ENCODE results near the gene JUND.

JUND gene

DNA sequence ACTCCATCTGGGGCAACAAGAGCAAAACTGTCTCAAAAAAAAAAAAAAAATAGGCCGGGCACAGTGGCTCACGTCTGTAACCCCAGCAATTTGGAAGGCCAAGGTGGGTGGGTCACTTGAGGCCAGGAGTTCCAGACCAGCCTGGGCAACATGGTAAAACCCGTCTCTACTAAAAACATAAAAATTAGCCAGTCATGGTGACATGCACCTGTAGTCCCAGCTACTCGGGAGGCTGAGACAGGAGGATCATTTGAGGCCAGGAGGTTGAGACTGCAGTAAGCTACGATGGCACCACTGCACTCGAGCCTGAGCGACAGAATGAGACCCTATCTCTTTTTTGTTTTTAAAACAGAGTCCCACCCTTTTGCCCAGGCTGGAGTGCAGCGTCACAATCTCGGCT is 11.1 kb downstream of the JUND start:
- Mint-ChIP-seq H3K9me3 (no peaks in the 10 kb centered on the region), H3K4me3 (no peak overlapping the region), H3K4me1 (peaks cover 17% of the 10 kb centered on the region), H3K27me3 (no peaks in the 10 kb centered on the region), H3K27ac (no peak overlapping the region), H3K36me3 (peaks cover 33% of the 10 kb centered on the region)
- ATAC-seq: no peak

DNA sequence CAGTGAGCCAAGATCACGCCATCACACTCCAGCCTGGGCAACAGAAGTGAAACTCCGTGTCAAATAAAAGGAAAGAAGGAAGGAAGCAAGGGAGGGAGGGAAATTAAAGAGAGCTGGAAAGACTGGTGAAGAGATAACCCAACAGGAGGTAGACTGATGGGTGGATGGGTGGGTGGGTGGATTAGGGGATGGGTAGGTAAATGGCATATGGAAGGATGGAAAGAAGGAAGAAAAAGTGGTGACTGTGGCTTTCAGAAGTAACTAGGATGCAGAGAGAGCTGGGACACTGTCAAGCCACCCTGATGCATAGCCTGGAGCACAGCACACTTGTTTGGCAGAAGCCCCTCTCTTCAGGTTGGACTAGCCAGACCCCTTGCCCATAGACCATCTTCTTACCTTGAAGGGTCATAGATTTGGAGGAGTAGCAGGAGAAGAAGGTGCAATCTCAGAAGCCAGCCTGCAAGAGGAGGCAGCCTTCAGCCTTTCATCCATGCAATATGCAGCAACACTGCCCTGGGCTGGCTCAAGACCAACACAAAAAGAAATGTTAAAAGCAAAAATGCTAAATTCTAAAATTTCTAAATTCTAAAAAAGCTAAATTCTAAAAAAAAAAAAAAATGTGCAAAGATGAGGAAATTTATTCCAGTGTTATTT is 12.2 kb downstream of the JUND start:
- ATAC-seq: no peak
- Mint-ChIP-seq H3K4me3 (no peak overlapping the region), H3K36me3 (peaks cover 43% of the 10 kb centered on the region), H3K27ac (no peak overlapping the region), H3K4me1 (peaks cover 17% of the 10 kb centered on the region), H3K27me3 (no peaks in the 10 kb centered on the region), H3K9me3 (no peaks in the 10 kb centered on the region)

DNA sequence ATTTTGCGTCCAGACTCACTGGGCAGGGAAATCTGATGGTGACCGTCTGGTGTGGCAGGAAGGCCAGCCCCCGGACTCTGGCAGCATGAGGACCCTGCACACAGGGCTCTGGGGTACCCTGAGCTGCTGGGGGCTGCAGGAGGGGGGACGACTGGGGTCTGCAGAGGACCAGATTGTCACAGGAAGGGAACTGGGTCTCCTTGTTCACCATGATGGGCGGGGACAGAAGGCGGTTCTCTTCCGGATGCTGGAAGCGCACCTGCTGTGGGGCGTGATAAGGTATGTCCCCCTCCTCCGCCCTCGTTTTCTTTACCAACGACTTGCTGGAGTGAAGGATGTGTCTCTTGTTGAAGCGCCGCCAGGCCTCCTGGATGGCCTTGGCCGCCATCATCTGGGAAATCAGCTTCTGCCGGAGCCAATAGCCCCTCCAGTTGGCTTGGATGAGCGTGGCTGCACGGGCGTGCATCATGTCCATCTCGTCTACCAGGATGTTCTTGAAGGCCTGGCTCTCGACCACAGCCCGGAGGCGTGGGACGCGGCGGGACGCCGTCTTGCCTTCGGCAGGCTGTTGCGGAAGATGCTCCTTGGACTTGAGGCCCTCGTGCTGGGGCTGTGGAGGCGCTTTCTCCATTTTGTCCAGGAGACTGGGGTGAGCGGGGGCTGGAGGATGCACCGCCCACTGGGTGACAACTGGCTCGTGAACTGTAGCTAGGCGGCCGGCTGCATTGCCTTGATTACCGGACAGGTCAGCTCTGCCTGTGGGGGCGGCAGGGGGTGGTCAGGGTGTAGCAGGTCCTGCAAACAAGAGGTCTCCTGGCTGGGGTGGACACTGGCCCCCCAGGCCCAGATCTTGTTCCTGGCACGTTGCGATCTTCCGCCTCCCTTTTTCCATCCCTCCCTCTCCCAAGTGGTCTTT is 14.4 kb downstream of the JUND start:
- H3K27me3 Mint-ChIP-seq: no peaks in the 10 kb centered on the region
- H3K9me3 Mint-ChIP-seq: no peaks in the 10 kb centered on the region
- no peak overlapping the region for H3K27ac Mint-ChIP-seq
- no peak for ATAC-seq
- H3K4me3 Mint-ChIP-seq: no peak overlapping the region
- H3K36me3 Mint-ChIP-seq: peaks cover 43% of the 10 kb centered on the region
- H3K4me1 Mint-ChIP-seq: peaks cover 10% of the 10 kb centered on the region

DNA sequence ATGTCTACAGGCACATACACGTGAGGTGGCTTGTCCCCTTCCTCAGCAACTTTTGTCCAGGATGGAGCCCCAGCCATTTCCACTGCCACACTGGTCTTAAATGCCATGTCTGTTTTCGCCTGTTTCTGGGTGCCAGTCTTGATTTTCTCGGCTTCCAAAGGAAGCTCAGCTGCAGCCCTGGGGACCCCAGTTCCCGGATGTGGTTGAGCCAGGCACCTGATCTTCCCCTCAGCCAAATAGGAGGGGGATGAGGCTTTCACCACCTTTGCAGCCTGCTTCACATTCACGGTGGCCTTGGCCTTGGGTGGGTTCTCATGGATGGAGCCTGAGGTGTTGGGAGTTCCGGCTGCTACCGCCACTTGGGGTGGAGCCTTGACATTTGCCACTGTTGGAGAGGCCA is 15.8 kb downstream of the JUND start:
- Mint-ChIP-seq H3K36me3 (peaks cover 43% of the 10 kb centered on the region), H3K27me3 (no peaks in the 10 kb centered on the region), H3K4me1 (peaks cover 9% of the 10 kb centered on the region), H3K27ac (no peak overlapping the region), H3K9me3 (no peaks in the 10 kb centered on the region), H3K4me3 (no peak overlapping the region)
- ATAC-seq: no peak

DNA sequence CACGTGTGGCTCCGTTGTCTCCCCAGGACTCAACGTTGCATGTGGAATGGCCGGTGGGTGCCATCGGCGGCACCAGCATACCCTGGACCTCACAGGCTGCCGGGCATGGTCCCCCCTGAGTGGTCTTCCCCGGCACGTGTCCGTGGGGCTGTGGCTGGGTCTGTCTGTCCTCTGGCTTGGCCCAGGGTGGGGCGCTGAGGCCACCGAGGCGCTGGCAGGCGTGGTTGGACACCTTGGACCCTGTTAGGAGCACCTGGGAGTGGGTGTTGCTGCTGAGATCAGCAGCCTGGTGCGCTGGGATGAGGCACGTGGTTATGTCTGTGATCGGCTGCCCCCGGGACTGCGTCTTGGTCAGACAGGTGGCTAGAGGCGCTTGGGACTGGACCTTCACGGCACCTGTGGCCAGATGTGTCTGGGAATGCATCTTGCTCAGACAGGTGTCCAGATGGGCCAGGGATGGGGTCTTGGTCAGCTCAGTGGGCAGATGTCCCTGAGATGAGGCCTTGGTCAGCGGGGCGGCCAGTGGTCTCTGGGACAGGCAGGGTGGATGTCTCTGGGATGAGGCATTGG is 16.4 kb downstream of the JUND start:
- Mint-ChIP-seq H3K27me3 (no peaks in the 10 kb centered on the region), H3K36me3 (peaks cover 43% of the 10 kb centered on the region), H3K4me1 (peaks cover 9% of the 10 kb centered on the region), H3K4me3 (no peak overlapping the region), H3K9me3 (no peaks in the 10 kb centered on the region), H3K27ac (no peak overlapping the region)
- no peak for ATAC-seq

DNA sequence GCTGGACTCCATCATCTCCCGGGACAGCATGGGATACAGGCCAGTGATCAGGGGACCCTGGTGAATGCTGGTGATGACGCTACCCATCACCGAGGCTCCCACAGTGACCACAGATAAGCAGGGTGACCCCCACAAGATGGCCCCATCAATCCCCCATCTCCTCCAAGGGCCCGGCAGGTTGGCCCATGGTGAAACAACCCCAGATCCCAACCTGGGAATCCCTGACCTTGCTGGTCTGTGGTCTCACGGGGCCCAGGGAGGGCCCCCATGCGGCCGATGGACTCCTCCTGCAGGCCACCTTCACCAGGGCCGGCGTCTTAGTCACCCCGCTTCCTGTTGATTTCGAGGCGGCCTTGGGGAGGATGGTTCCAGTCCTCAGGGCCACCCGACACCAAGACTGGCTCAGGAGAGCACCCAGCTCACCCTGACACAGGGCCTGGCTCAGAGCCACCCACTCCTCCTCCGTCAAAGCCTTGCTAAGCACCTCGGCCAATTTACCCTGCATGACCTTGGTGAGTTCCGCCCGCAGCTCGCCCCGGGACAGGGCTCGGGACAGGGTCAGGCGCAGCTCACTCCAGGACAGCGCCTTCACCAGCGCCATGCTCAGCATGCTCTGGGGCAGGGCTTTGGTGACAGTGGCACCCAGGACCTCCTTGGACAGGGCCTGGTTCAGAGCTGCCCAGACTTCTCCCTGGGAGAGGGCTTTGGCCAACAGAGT is 17.1 kb downstream of the JUND start:
- Mint-ChIP-seq H3K4me3 (no peak overlapping the region), H3K27me3 (no peaks in the 10 kb centered on the region), H3K27ac (no peak overlapping the region), H3K4me1 (peaks cover 9% of the 10 kb centered on the region), H3K9me3 (no peaks in the 10 kb centered on the region), H3K36me3 (peaks cover 41% of the 10 kb centered on the region)
- ATAC-seq: no peak

DNA sequence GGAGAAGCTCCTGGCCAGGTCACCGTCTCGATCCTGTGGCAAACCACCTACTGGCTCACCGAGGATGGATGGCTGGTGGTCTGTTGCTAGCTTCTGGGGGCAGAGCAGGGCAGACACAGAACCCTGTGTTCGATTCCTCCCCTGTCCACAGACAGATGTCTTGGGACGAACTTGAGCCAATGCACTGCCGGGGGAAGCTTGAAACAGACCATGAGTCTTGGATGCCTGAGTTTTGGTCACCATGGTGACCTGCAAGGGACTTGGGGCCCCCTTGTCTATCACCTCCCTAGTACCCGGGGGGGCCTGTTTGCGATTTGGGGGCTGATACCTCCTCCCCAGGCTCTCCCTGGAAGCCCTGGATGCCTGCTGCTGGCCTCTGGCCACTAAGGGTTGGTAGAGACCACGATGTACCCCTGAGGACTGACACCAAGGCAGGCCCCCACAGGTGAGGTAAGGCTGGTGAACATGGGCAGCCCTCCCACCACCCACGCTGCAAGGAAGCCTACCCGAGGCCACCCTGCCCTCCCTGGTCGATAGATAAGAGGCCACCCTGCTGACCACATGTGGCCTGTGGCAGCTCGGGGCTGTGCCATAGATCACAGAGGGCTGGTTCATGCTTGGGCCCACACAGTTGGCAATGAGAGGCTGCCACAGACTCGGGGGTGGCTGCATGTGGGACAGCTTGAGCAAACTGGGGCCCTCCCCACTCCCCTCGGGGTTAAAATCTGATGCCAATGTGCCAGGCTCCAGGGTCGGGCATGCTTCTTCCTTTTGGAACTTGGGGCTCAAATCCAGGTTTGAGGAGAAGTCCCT is 17.9 kb downstream of the JUND start:
- H3K36me3 Mint-ChIP-seq: peaks cover 34% of the 10 kb centered on the region
- peaks cover 9% of the 10 kb centered on the region for H3K4me1 Mint-ChIP-seq
- ATAC-seq: no peak
- H3K27me3 Mint-ChIP-seq: no peaks in the 10 kb centered on the region
- H3K9me3 Mint-ChIP-seq: no peaks in the 10 kb centered on the region
- no peak overlapping the region for H3K27ac Mint-ChIP-seq
- no peak overlapping the region for H3K4me3 Mint-ChIP-seq

DNA sequence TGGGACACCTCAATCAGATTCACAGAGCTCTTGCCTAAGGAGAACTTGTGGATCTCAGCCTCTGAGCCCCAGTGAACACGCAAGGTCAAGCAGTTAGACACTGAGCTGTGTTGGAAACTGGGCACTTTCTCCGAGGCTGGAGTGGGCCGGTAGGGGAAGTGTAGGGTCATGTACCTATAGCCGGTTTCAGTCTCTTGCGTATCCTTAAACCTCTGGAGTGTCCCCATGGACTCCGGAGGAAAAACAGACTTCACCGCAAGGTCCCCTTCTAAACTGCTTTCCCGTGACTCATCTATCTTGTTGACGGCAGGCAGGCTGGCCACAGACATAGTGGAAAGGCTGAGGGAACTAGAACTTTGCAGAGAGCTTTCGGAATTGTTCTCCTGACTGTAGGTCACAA is 18.5 kb downstream of the JUND start:
- ATAC-seq: no peak
- Mint-ChIP-seq H3K27ac (no peak overlapping the region), H3K36me3 (peaks cover 28% of the 10 kb centered on the region), H3K27me3 (no peaks in the 10 kb centered on the region), H3K4me1 (peaks cover 9% of the 10 kb centered on the region), H3K9me3 (no peaks in the 10 kb centered on the region), H3K4me3 (no peak overlapping the region)

DNA sequence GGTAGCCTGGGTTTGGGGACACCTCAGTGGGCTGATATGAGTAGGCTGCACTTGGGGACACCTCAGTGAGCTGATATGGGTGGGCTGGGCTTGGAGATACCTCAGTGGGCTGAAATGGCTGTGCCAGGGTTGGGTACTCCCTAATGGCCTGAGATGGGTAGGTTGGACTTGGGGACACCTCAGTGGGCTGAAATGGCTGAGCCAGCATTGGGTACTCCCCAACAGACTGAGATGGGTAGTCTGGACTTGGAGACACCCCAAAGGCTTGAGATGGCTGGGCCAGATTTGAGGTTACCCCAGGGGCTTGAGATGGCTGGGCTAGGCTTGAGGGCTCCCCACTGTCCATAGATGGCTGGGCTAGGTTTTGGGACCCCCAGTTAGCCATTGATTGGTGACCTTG is 19.3 kb downstream of the JUND start:
- Mint-ChIP-seq H3K27ac (no peak overlapping the region), H3K27me3 (no peaks in the 10 kb centered on the region), H3K4me3 (no peak overlapping the region), H3K9me3 (no peaks in the 10 kb centered on the region), H3K4me1 (peaks cover 9% of the 10 kb centered on the region), H3K36me3 (peaks cover 25% of the 10 kb centered on the region)
- no peak for ATAC-seq

DNA sequence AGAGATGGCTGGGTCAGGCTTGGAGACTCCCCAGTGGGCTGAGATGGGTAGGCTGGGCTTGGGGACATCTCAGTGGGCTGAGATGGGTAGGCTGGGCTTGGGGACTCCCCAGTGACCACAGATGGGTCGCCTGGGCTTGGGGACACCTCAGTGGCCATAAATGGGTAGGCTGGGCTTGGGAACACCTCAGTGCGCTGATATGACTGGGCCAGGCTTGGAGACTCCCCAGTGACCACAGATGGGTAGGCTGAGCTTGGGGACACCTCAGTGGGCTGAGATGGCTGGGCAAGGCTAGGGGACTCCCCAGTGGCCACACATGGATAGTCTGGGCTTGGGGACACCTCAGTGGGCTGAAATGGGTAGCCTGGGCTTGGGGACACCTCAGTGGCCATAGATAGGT is 19.9 kb downstream of the JUND start:
- Mint-ChIP-seq H3K4me3 (no peak overlapping the region), H3K27ac (no peak overlapping the region), H3K36me3 (peaks cover 18% of the 10 kb centered on the region), H3K27me3 (no peaks in the 10 kb centered on the region), H3K4me1 (peaks cover 8% of the 10 kb centered on the region), H3K9me3 (no peaks in the 10 kb centered on the region)
- ATAC-seq: no peak

DNA sequence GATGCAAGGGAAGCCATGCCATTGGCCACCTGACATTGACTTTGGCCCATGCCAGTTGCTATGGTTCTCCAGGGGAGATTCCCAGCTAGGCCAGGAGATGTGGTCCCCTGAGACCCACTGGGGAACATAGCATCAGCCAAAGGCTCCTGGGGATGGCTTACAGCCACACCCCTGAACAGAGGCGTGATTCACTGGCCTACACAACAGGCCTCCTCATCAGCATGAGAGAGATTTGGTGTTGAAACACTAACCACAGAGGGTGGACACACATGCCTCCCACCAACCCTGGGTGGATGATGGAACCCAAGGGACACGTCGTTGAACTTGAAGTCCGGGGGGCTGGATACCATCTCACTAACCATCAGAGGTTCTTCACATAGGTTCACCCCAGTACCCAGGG is 21.5 kb downstream of the JUND start:
- H3K4me3 Mint-ChIP-seq: no peak overlapping the region
- no peaks in the 10 kb centered on the region for H3K27me3 Mint-ChIP-seq
- peaks cover 10% of the 10 kb centered on the region for H3K4me1 Mint-ChIP-seq
- H3K27ac Mint-ChIP-seq: no peak overlapping the region
- H3K9me3 Mint-ChIP-seq: no peaks in the 10 kb centered on the region
- H3K36me3 Mint-ChIP-seq: peaks cover 5% of the 10 kb centered on the region
- no peak for ATAC-seq

DNA sequence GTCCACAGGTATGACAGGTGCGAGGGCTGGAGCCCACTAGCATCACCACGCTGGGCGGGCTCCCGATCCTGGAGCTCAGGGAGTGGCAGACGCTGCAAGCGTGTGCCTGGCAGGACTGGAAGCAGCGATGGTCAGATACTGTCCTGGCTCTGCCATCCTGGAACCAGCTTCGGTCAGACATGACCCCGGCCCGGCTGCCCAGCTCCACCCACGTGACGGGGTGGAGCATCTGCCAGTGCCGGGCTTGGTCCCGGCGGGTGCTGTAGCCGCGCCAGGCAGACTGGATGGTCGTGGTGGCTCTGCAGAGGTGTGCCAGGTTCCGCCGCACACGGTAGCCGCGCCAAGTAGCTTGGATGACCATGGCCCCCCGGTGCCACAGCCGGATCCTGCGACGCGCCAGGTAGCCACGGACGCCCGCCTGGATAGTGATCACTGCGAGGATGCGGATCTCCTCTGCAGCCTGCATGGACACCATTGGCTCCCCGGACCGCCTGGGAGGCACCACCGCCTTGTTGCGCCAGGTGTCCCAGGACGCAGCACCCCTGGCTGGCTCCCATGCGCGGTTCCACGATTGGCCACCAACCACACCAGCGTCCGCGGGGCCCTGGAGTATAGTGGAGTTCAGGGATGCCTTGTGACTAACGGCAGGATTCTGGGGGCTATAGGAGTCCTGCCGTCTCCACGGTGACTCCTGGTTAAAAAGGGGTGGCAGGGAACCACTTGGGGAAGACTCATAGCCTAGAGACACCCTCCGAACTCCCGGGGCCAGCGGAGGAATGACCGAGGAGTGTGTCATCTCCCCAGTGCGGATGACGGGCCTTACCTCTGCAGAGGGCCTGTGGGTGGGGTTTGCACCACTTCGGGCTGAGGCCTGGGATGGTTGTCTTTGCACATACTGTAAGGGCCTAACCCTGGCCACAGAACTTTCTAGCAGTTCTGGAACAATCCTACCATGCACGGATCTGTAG is 23.6 kb downstream of the JUND start:
- H3K4me1 Mint-ChIP-seq: peaks cover 28% of the 10 kb centered on the region
- H3K9me3 Mint-ChIP-seq: no peaks in the 10 kb centered on the region
- H3K4me3 Mint-ChIP-seq: no peak overlapping the region
- no peaks in the 10 kb centered on the region for H3K36me3 Mint-ChIP-seq
- H3K27me3 Mint-ChIP-seq: peaks cover 1% of the 10 kb centered on the region
- H3K27ac Mint-ChIP-seq: no peak overlapping the region
- ATAC-seq: no peak

DNA sequence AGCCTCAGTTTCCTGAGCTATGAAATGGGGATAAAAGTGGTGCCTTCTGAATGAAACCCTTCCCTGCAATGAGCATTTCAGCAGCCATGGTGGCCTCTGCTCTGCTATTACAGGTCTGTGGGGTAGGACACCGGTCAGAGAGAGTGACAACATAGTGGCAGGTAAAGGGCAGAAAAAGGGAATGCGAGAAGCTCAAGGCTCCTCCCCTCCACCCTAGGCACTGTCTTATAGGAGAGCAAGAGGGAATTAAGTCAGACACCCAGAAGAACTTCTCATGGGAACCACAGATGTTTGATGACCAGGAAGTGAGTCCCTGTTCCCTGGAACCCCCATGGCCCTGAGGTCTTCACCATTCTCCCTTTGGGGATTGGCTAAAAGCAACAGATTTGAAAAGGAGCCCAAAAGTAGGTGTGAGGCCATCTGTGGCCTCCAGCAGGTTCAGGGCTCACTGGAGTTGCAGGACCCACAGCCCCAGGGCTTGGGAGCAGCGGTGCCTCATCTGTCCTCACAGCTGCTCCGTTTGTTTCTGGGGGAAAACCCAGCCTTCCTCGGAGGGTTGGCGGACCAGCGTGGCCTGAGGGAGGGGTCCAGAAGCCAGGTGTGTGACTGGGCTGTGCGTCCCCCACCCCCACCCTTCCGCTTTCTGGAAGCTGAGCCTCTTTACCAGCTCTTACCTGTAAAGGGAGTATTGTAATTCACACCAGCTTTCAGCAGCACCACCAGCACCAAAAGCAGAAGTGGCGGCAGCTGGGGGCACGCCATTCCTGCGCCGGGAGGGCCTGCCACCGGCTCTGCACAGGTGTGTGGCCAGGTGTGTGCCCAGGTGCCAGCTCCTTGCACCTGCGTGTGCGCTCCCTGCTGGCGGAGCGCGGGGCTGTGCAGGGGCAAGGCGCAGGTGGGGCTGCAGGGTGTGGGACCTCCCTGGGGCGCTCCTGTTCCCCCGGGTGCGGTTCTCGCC is 26.6 kb downstream of the JUND start:
- peak; percentile 70 for ATAC-seq

More for the DNA sequence above, 26.6 kb downstream of the JUND start:
- Mint-ChIP-seq H3K36me3 (no peaks in the 10 kb centered on the region), H3K27me3 (peaks cover 16% of the 10 kb centered on the region), H3K9me3 (no peaks in the 10 kb centered on the region), H3K4me3 (no peak overlapping the region), H3K27ac (peak overlapping the region; percentile 56), H3K4me1 (peaks cover 41% of the 10 kb centered on the region)

Measured in stimulated activated memory B cell treated with anti-CD40 and anti-IgM and Interleukin-4, amounts not matched to agents 10 μg/mL and 1 μg/mL and 100 μg/mL, for 72 hours (primary cell).